Measurements from ENCODE around the gene ADGRB2. TPM values are rescaled to one million over a fixed set of nuclear protein-coding genes. Genes with fewer than 3 reads are reported as not detected.

ADGRB2 gene
- total RNA-seq, 1 donor from 2014 or later: 14.2 TPM

DNA sequence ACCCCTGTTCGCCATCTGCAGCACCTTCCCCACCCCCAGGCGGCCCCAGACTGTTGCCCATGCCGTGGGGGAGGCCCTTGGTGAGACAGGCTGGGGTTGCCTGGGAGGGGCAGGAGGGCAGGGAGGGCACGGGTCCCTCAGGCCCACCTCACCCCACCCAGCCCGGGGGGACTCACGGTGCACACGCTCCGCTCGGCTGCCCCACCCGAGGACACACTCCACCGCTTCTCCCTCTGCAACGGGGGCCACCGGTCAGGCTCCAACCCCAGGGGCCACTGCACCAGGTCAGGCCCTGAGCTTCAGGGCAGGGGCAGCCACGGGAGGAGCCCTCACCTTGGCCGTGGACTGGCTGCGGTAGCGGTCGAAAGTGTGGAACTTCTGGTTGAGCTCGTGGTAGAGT, 36.3 kb downstream of the ADGRB2 start:
- no peaks in the 10 kb centered on the region for H3K9me3 Mint-ChIP-seq
- no peak for TF ChIP-seq CTCF (conservative IDR thresholded peaks at IDR 0.05)
- H3K36me3 Mint-ChIP-seq: no peaks in the 10 kb centered on the region
- H3K4me1 Mint-ChIP-seq (ENCODE audit: unreplicated experiment): peaks cover 8% of the 10 kb centered on the region
- no peak for DNase-seq (ENCODE audit: extremely low spot score, unreplicated experiment)
- no peak overlapping the region for H3K4me3 Mint-ChIP-seq
- H3K27ac Mint-ChIP-seq: no peak overlapping the region
- no peaks in the 10 kb centered on the region for H3K27me3 Mint-ChIP-seq

DNA sequence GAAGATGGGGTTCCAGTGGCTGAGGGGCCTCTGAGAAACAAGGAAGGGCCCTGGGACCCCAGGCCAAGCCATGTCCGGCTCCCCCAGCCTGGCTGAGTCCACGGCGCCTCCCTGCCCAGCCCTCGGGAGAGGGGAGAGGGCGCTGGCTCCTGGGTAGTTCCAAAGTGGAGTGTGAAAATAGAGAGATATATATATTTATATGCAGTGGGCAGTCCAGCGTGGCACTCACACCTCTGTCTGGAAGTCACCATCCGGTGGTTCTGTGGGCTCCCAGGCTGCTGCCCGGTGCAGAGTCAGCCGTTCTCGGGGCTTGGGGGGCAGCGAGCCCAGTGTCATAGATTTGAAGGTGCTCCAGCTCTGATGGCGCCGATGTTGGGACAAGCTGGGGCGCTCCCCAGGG, 36.9 kb downstream of the ADGRB2 start:
- TF ChIP-seq CTCF (conservative IDR thresholded peaks at IDR 0.05): no peak
- no peak for DNase-seq (ENCODE audit: extremely low spot score, unreplicated experiment)
- Mint-ChIP-seq H3K4me3 (no peak overlapping the region), H3K27ac (no peak overlapping the region), H3K4me1 (ENCODE audit: unreplicated experiment) (peaks cover 8% of the 10 kb centered on the region), H3K36me3 (no peaks in the 10 kb centered on the region), H3K27me3 (peaks cover 5% of the 10 kb centered on the region), H3K9me3 (no peaks in the 10 kb centered on the region)

- no peaks in the 10 kb centered on the region for H3K36me3 Mint-ChIP-seq
- no peak overlapping the region for H3K4me3 Mint-ChIP-seq
- no peak for DNase-seq (ENCODE audit: extremely low spot score, unreplicated experiment)
- H3K9me3 Mint-ChIP-seq: no peaks in the 10 kb centered on the region
- no peak overlapping the region for H3K27ac Mint-ChIP-seq
- H3K4me1 Mint-ChIP-seq (ENCODE audit: unreplicated experiment): peaks cover 8% of the 10 kb centered on the region
- TF ChIP-seq CTCF (conservative IDR thresholded peaks at IDR 0.05): no peak
- H3K27me3 Mint-ChIP-seq: peaks cover 8% of the 10 kb centered on the region
Observed at GRCh38 chr1:31726715-31727114, 37.4 kb downstream of the ADGRB2 start.

DNA sequence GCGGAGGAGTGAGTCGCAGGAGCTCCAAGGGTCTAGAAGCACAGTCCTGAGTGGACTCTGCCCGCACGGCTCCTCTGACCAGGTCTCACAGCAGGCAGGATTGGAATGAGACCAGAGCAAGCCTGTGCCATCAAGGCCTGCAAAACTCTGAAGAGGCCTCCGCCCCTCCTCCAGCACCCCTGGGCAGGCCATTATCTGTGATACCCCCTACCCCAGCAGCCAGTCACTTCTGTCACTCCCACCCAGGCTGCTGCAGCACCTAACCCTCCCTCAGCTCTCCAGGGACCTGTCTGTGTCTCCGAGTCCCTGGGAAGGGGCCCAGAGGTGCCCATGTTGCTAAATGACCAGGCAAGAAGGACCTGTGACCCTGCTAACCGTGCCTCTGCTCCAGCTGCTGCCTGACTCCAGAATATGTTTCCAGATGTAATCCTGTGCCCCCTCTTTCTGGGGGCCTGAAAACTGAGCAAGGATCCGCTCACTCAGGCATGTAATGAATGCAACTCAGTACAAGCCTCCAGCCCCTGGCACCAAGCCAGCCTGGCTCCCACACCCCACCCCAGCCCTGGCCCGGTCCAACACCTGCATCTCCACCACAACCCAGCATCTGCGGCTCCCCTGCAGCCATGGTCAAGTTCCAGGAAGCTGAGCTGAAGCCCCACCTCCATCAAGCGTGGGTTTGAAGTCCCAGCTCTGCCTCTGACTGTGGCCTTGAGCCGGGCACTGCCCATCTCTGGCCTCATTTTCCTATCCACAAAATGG, 38.2 kb downstream of the ADGRB2 start:
- Mint-ChIP-seq H3K27me3 (peaks cover 11% of the 10 kb centered on the region), H3K36me3 (no peaks in the 10 kb centered on the region), H3K9me3 (no peaks in the 10 kb centered on the region), H3K4me3 (no peak overlapping the region), H3K4me1 (ENCODE audit: unreplicated experiment) (peaks cover 8% of the 10 kb centered on the region), H3K27ac (no peak overlapping the region)
- DNase-seq (ENCODE audit: extremely low spot score, unreplicated experiment): no peak
- no peak for TF ChIP-seq CTCF (conservative IDR thresholded peaks at IDR 0.05)

- Mint-ChIP-seq H3K4me1 (ENCODE audit: unreplicated experiment) (peaks cover 8% of the 10 kb centered on the region), H3K27ac (no peak overlapping the region), H3K36me3 (no peaks in the 10 kb centered on the region), H3K9me3 (no peaks in the 10 kb centered on the region), H3K27me3 (peaks cover 11% of the 10 kb centered on the region), H3K4me3 (no peak overlapping the region)
- DNase-seq (ENCODE audit: extremely low spot score, unreplicated experiment): no peak
- TF ChIP-seq CTCF (conservative IDR thresholded peaks at IDR 0.05): no peak
Observed at GRCh38 chr1:31725134-31725533, 39.0 kb downstream of the ADGRB2 start.

Data from type B pancreatic cell (in vitro differentiated cells).